HG03060 (cell line): ENCODE data around the gene NUDCD3.

Source experiments
- ATAC-seq: cut with Tn5 transposase; IDR thresholded peaks from one replicate; pipeline ENCODE4 v1.9.1; 2021; ENCODE audit warnings: low read depth, moderate number of reproducible peaks; ENCODE audit not compliant: unreplicated experiment

Gene NUDCD3

GRCh38 chr7:44374007-44374763 is 116.3 kb downstream of the NUDCD3 start:
- no peak for ATAC-seq

GRCh38 chr7:44373418-44373740 is 117.1 kb downstream of the NUDCD3 start:
- no peak for ATAC-seq

- no peak for ATAC-seq
Observed at GRCh38 chr7:44372560-44373417, 117.7 kb downstream of the NUDCD3 start.

- ATAC-seq: no peak
Observed at GRCh38 chr7:44368885-44369284, 121.6 kb downstream of the NUDCD3 start.

- no peak for ATAC-seq
Observed at GRCh38 chr7:44368455-44368854, 122.0 kb downstream of the NUDCD3 start.

GRCh38 chr7:44367475-44368043 is 122.9 kb downstream of the NUDCD3 start:
- no peak for ATAC-seq

- ATAC-seq: no peak
Observed at GRCh38 chr7:44366986-44367385, 123.5 kb downstream of the NUDCD3 start.

- no peak for ATAC-seq
Observed at GRCh38 chr7:44353668-44354067, 136.8 kb downstream of the NUDCD3 start.

GRCh38 chr7:44348851-44349781 is 141.3 kb downstream of the NUDCD3 start:
- no peak for ATAC-seq

- no peak for ATAC-seq
Observed at GRCh38 chr7:44348300-44348699, 142.2 kb downstream of the NUDCD3 start.

- no peak for ATAC-seq
Observed at GRCh38 chr7:44347546-44348114, 142.8 kb downstream of the NUDCD3 start.

- no peak for ATAC-seq
Observed at GRCh38 chr7:44346063-44346462, 144.4 kb downstream of the NUDCD3 start.

- ATAC-seq: no peak
Observed at GRCh38 chr7:44341401-44341800, 149.1 kb downstream of the NUDCD3 start.

- ATAC-seq: peak; percentile 71
Observed at GRCh38 chr7:44338600-44338999, 151.9 kb downstream of the NUDCD3 start.

- ATAC-seq: no peak
Observed at GRCh38 chr7:44336491-44336890, 154.0 kb downstream of the NUDCD3 start.

GRCh38 chr7:44335184-44335583 is 155.3 kb downstream of the NUDCD3 start:
- ATAC-seq: no peak

- no peak for ATAC-seq
Observed at GRCh38 chr7:44334734-44335097, 155.7 kb downstream of the NUDCD3 start.

GRCh38 chr7:44333911-44334733 is 156.3 kb downstream of the NUDCD3 start:
- ATAC-seq: no peak

- no peak for ATAC-seq
Observed at GRCh38 chr7:44331682-44332081, 158.8 kb downstream of the NUDCD3 start.
